GM18951 (cell line): ENCODE data around the gene CLCNKB.

Experiments
- POLR2A ChIP-seq: IDR thresholded peaks from 4 replicates; pipeline ENCODE4 v1.6.1; 2011; ENCODE audit warnings: mild to moderate bottlenecking; ENCODE audit not compliant: insufficient read length, insufficient read depth; ENCODE audit errors: extremely low read depth
- in situ Hi-C: fragments of 300-500 bp; cut with MboI; formaldehyde crosslinking; loops from one replicate; pipeline ENCODE4 v1.12.0; 2022; ENCODE audit warnings: low sequenced_read_pairs, mixed read lengths, inconsistent platforms; ENCODE audit not compliant: unreplicated experiment

The CLCNKB gene

GRCh38 chr1:16064536-16065268 lies 21.1 kb downstream of the CLCNKB start:
- no peak for TF ChIP-seq POLR2A
- in situ Hi-C loops = no loop called here

GRCh38 chr1:16065269-16065576 lies 21.6 kb downstream of the CLCNKB start:
- in situ Hi-C loops = no loop called here
- TF ChIP-seq POLR2A = no peak

GRCh38 chr1:16066245-16066644 lies 22.7 kb downstream of the CLCNKB start:
- no peak for TF ChIP-seq POLR2A
- in situ Hi-C loops = no loop called here

- in situ Hi-C loops = no loop called here
- TF ChIP-seq POLR2A = no peak
These were observed 23.7 kb downstream of the CLCNKB start for GRCh38 chr1:16067127-16067768.

GRCh38 chr1:16067933-16068332 lies 24.4 kb downstream of the CLCNKB start:
- TF ChIP-seq POLR2A = no peak
- in situ Hi-C loops = no loop called here

- TF ChIP-seq POLR2A = no peak
- in situ Hi-C loops = no loop called here
These were observed 25.0 kb downstream of the CLCNKB start for GRCh38 chr1:16068356-16069270.

- no peak for TF ChIP-seq POLR2A
- in situ Hi-C loops = loop anchor here (10.0 kb wide), 1 partner anchor 114 kb away; no protein-coding TSS in a partner anchor
These were observed 27.2 kb downstream of the CLCNKB start for GRCh38 chr1:16070640-16071355.

GRCh38 chr1:16071614-16072013 lies 28.0 kb downstream of the CLCNKB start:
- in situ Hi-C loops = loop anchor here (10.0 kb wide), 1 partner anchor 113 kb away; no protein-coding TSS in a partner anchor
- no peak for TF ChIP-seq POLR2A

- TF ChIP-seq POLR2A = no peak
These were observed 28.5 kb downstream of the CLCNKB start for GRCh38 chr1:16072095-16072494.

GRCh38 chr1:16072616-16073484 lies 29.3 kb downstream of the CLCNKB start:
- in situ Hi-C loops = loop anchor here (10.0 kb wide), 1 partner anchor 112 kb away; no protein-coding TSS in a partner anchor
- no peak for TF ChIP-seq POLR2A

More at GRCh38 chr1:16072095-16072494, 28.5 kb downstream of the CLCNKB start:
- in situ Hi-C loops = loop anchor here (10.0 kb wide), 1 partner anchor 113 kb away; no protein-coding TSS in a partner anchor

GRCh38 chr1:16073490-16074119 lies 30.0 kb downstream of the CLCNKB start, which contains the start of gene FAM131C:
Gene FAM131C (minus strand): TSS chr1:16073651. CDS start chr1:16073442, 209 bp downstream.
- TF ChIP-seq POLR2A = no peak
- in situ Hi-C loops = loop anchor here (10.0 kb wide), 1 partner anchor 111 kb away; no protein-coding TSS in a partner anchor
